ENCODE results near the gene POLR1E.

DNA sequence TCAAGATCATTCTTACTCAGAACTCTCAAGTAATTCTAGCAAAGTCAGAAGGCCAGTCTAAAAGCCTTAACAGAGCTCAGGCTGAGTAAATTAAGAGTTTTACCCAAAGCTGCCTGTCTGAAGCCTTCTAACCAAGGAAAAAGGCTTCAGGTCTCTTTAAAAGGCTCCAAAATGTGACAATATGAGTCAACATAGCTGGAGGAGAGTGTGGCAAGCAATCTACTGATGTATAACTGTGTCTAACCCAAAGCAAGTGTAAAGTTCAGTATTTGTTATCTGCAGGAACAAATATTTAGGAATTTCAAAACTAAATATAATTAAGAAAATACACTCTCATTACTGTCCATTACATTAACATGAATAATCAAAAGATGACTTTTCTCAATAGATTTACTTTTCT is 31.5 kb upstream of the POLR1E start:
- no peak for TF ChIP-seq CTCF (conservative IDR thresholded peaks at IDR 0.05; ENCODE audit: low read length)
- no peak for TF ChIP-seq EZH2phosphoT487 (IDR thresholded peaks at IDR 0.05; ENCODE audit: borderline replicate concordance)
